Suppressor macrophage (primary cell): ENCODE measurements around the gene MIDN.

Experiments
- DNase-seq, 4 experiments: peaks; one replicate each; pipeline ENCODE4 v3.0.0-alpha.2; 2020 to 2022

MIDN gene

DNA sequence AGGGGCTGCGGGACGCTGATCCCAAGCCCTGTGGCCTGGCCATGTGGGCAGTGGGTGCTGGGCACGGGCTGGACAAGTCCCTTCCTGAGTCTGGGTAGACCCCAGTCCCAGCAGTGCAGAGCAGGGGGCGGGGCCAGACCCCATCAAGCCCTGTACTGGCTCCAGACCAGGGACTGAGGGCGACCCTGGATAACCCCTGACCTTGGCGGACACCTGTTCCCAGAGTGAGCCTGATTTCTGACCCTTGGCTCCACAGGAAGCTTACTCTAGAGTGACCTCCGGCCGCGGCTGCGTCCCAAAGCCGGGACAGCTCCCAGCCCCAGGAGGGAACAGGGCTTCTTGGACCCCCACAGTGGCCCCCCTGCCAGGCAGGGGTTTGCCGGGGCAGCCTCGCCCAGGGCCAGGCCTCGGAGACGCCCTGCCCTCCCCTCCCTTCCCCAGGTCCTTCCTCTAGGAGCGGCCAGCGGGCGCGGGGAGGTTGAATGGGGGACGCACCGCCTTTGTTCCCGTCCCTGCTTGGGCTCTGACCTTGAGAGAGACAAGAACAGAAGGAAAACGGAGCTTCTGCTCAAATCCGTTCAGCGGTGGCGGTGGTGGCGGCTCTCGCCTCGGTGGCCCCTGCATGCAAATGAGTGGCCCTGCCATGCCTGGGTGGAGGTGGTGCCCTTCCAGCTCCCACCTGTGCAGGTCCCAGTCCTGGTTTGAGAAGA, 35.0 kb downstream of the MIDN start:
- no peak for DNase-seq

DNA sequence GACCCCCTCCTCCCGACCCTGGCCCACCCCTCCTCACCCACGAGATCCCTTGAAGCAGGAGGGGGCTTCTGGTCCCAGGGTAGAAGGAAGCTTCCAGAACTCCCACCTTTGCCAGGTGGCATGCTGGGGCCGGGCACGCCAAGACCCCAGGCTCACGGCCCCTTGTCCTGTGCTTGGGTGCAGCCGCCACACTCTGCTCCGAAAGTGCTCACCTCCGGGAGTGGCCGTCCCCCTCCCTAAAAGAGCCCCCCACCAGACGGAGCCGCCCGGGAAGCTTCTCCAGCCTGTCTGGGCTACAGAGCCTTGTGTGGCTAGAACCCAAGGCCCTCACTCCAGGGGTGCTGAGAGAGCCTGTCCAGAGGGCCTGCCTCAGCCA, 35.5 kb downstream of the MIDN start:
- no peak for DNase-seq

DNA sequence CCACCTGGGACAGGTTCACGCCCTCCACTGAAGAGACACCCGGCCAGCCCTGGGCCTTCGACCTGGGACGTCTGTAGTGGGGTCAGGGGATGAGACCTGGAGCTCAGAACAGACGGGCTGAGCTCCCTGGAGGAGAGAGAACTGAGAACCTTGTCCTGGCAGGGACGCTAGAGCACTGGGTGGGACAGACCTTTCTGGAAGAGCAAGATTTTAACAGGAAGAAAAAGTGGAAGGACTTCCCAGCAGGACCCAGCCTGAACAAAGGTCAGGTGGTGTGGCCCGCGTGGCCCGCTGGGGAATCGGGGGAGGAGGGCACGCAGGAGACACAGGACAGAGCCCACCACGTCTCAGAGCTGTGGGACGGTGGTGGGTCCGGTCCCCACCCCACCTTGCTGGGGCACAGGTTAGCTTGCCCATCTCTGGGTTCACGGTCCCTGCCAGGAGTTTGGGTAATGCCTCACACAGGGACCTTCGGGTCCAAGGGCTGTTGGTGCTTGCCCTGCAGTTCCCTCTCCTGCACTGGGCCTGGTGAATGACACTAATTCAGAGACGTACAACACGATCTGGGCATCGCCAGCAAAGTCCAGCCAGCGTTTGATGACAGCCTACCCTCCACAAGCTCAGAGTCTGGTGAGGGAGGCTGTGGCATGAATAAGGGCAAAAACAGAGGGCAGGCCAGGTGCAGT, 36.1 kb downstream of the MIDN start:
- no peak for DNase-seq

DNA sequence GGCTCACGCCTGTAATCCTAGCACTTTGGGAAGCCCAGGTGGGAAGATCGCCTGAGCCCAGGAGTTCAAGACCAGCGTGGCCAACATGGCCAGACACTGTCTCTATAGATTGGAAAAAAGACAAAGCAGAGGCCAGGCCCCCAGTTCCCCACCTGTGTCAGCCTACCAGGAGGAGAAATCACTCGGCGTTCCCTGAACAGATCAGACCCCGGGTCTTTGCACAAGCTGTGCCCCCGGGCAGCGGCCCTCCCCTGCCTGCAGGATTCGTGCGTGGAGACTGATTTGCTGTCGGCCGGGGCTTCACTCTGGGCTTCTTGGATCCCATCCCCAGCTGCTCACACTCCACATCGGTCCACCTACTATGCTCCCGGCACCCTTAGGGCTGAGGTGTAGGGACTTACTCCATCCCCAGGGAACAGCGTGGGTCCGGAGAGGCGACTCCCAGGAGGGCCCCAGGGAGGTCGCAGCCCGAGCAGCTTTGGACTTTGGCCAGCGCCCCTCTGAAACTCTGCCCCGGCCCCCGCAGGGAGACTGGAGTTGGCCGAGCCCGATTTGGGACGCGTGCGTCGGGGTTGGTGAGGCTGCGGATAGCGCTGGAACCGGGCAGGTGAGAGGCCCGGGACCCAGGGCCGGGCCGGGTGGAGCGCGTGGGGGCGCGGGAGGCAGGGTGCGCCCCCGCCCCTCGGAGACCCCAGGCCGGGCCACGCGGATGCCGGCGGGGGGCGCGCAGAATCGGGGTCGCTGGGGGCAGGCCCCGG, 36.8 kb downstream of the MIDN start:
- DNase-seq: no peak

DNA sequence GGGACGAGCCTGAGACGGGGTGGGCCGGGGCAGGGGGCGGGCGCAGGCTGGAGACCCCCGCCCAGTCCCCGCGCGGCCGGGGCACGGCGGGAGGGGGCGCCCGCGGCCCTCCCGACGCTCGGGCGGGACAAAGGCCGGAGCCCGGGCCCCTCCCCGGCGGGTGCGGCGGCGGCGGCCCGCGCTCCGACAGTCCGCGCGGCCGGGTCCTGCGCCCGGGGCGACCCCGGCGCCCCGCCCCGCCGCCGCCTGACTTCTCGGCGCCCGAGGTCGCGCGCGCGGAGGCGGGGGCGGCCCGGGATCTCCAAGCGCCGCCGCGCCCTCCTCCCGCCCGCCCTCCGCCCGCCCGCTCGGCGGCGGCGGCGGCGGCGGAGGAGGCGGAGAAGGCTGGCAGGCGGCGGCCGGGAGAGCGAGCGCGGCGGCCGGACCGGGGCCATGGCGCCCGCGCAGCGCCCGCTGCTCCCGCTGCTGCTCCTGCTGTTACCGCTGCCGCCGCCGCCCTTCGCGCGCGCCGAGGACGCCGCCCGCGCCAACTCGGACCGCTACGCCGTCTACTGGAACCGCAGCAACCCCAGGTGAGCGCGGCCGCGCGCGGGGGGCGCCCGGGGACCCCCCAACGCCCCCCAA, 37.5 kb downstream of the MIDN start, which contains the start of gene EFNA2:
Gene EFNA2 (plus strand): TSS at position 137 of the 624 bp plus-strand sequence. CDS start 296 bp downstream, at position 433.
- DNase-seq: peak in 1 of 4 experiments; percentile 46

DNA sequence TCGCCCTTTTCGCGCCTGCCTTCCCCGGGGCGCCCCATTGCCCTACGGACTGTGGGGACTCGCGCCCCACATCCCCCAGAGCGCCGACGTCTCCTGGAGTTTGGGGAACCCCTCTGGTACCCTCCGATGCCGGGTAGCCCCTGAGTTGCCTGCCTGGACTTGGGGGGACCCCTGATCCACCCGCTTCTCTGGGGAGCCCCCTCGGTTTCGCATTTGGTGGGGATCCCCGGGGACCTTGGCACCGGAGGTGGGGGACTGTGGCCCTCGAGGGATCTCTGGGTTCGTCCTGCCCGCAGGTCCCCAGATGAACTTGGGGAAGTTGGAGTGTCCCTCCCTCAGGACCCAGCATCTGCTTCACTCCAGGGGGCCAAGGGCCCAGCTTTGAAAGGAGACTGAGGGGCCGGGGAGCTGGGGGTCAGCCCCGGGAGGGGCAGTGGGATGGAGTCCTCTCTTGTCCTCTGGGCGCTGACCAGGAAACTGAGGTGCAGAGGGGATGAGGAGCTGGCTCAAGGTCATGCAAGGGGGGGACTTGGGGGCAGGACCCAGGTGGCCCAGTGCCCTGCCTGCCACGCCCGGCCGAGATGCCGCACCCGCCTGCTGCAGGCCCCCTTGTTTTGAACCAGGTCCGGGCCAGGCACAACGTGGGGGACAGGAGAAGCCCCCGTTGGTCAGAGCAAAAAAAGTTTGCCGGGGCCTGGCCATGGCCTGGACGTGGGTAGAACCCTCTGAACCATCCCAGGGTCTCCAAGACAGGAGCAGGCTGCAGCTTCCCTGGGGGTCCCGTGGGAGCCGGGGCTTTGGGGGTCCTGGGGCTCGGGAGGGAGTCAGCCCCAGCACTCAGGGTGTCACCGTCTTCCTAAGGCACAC, 38.3 kb downstream of the MIDN start:
- no peak for DNase-seq

DNA sequence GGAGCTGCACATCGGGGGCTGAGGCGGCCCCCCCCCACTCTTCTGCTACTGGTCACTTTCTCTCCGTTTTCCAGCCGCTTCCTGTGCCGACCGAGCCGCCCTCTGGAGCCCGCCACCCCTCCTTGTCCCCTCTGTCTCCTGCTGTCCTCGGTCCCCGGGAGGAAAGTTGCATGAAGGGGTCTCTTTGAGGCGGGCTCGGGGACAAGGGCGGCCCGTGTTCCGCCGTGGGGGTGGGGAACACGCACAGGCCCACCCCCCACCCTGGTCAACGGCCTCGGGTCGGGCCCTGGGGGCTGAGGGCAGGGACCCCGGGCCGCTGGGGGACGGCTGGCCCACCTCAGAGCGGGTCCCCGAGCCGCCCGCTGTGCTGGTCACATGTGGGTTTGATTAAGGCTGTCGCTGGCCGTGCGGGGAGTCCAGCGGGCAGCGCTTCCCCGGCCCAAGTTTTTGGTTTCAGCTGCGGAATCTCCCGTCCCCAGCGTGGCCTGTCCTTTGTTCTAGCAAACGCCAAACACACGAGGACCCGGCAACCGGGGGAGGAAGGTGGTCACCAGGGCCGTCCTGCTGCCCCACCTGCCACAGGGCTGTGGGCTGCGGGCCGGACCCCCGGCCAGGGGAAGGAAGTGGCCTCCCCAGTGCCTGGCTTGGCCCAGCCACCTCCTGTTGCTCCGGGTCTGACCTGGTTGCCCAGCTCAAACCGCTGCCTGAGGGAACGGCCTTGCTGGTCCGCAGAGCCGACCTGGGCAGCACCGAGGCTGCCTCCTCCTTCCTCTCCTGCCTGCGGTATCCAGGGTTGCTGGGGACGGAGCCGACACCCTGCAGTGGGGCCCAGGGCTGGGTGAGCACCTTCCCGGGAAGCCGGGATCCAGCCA, 39.2 kb downstream of the MIDN start:
- DNase-seq: no peak

DNA sequence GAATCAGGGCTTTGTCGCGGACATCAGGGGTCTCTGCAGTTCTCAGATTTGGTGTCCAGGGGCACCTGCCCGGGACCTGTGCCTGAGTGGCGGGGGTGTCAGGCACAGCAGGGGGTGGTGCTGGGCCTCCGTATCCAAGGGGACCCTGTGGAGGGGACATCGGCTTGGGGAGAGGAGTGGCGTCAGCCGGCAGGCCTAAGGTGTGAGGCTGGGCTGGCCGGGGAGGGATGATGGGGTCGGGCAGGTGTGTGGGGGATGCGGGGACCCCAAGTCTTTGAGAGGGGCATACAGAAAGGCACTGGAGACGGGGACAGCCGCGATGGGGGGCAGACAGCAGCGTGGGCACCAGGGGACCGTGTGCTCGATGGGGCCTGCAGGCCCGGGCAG, 39.8 kb downstream of the MIDN start:
- no peak for DNase-seq

DNA sequence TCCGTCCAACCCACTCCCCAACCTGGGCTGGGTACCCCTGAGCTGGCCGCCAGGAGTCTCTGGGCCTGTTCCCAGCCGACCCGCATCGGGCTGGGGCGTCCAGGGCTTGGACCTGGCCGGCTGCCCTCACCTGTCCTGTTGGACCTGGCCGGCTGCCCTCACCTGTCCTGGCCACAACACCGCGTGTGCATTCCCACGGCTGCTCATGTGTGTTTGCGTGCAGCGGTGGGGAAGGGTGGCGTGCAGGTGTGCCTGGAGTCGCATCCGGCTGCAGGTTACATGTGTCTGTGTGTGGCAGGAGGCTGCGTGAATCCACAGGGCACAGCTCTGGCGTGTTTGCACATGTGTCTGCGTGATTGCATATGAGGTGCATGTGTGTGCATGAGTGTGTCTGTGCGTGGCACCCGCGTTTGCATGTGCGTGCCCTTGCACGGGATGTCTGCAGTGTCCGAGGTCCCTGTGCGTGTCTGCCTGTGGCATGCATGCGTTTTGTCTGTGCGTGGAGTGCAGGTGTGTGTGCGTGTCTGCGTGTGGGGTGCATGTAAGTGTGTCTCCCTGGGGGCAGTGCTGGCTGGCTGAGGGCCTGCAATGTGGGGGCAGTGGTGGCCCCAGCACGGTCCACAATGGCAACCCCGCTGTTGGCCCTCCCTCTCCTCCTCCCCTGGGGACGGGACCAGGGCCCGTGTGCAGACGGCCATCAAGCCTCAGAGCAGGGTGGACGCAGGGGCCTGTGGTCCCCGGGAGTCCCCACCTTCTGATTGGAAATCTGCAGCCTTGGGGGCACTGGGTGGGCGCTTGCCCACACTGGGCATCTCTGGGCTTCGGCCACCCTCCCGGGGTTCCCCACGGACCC, 40.7 kb downstream of the MIDN start:
- no peak for DNase-seq

DNA sequence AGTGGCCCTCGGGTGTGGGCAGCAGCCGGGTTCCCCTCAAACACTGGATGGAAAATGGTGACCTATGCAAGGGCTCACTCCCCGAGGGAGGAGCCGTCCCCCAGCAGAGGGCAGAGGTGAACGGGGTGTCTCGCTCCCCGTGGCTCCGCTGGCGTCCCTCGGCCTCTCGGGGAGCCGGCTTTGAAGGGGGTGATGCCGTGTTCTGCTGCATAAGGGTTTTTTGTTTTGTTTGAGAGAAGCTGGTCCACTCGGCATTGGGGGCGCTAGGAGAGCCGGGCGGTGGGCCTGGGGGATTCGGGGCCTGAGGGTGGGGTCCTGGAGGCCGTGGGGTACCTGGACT, 41.3 kb downstream of the MIDN start:
- no peak for DNase-seq

DNA sequence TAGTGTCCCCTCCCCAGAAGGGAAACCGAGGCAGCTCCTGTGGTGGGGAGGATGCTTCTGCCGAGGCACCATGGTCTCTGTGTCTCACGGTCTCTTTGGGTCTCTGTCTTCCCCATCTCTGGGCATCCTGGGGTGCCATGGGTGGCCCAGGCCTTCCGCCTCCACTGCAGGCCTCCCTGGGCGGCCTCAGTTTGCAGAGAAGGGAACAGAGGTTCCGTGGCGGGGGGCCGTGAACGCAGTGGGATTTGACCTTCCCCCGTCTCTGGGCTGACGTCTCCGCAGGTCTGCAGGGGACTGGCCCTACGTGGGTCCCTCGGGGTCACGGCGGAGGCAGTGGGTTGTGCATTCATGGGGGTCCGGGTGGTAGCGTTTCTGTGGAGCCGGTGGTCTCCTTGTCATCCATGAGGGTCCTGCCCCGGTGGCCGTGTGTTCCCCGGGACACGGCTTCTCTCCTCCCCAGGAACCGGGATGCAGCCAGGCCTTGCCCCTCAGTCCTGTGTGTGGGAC, 41.9 kb downstream of the MIDN start:
- no peak for DNase-seq

DNA sequence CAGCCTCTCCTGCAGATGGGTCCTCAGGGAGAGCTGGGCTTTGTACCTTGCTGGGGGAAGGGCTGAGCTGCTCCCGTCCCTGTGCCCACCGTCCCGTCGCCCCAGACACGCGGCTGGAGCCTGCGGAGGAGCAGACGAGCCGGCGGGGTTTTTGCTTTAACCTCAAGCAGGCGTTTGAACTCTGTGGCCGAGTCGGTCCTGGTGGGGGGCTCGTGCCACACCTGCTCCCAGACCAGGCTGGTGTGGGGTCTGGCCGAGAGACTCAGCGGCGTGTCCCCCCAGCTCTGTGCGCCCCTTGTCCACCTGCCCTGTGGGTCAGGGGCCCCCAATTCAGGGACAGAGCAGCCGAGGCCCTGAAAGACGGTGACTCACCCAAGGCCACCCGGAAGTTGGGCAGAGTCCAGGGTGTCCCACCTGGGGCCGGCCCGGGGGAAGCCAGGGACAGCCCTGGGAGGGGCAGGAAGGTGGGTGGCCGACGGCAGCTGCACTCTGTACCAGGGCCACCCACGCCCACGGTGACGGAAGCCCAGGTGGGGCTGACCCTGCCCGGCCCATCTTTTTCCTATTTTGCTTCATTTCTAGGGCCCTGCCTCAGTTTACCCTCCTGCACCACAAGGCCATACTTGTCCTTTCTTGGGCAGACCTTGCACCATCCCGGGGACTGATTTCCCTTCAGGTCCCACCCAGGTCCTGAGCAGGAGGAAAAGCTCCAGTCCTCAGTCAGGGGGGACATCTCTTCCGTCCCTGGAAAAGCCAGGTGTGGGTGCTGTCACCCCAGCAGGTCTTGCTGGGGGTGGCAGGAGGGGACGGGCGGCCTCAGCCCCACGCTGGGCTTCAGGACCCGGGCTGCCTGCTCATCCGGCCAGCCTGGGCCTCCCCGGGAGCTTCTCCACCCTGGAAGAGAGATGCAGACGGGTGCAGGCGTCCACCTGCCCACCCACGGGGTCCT, 42.6 kb downstream of the MIDN start:
- no peak for DNase-seq

DNA sequence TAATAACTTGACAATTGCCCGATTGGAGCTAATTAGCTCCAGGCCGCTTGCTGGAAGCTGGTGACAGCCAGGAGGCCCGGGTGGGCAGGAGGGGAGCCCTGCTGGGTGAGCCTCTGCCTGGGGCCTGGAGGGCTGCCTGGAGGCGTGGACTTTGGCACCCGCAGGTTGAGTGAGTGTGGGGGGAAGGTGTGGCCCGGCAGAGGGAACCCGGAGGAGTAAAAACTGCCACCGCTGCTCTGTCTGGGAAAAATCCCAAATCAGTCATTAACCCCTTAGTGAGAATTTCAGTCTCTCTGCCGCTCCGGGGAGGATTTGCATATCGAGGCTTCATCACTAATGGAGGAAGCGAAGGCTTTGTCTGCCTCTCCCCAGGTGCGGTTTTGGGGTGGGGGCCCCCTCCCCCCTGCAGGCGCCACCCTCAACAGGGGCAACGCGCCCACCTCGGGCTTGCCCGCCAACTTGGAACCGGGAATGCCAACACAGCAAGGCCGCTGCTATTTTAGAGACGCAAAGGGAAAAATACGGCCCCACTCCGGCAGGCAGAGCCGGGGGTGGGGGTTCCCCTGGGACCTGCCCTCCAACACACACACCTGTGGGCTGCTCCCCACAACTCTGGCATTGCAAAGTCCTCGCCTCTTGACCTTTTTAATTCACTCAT, 43.5 kb downstream of the MIDN start:
- no peak for DNase-seq

DNA sequence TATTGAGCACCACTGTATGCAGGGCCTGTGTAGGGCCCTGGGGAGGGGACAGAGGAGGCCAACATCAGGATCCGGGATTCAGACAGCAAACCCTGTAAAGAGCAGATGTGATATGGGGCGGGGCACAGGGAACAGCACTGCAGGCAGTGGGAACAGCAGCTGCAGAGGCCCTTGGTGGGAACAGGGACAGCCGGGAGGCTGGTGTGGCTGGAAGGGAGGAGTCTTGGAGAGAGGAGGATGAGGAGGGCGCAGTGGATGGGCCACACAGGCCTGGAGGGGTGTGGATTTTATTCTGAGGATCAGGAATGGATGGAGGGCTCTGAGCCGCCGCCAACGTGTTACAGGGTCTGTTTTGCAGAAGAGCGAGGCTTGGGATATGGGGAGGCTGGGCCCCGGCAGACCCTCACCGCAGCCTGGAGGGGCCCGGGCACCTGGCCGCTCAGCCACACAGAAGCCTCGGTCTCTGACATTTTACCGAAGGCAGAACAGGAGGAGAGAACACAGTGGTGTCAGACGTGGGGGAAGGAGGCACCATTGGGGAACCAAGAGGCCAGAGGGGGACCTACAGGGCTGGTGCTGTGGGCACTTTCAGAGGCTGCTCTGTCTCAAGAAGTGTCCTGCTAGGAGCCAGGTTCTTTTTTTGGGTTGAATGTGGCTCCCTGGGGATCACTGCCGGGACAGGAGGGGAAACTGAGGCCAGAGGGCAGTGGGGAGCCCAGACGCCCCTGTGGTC, 44.2 kb downstream of the MIDN start:
- DNase-seq: no peak

DNA sequence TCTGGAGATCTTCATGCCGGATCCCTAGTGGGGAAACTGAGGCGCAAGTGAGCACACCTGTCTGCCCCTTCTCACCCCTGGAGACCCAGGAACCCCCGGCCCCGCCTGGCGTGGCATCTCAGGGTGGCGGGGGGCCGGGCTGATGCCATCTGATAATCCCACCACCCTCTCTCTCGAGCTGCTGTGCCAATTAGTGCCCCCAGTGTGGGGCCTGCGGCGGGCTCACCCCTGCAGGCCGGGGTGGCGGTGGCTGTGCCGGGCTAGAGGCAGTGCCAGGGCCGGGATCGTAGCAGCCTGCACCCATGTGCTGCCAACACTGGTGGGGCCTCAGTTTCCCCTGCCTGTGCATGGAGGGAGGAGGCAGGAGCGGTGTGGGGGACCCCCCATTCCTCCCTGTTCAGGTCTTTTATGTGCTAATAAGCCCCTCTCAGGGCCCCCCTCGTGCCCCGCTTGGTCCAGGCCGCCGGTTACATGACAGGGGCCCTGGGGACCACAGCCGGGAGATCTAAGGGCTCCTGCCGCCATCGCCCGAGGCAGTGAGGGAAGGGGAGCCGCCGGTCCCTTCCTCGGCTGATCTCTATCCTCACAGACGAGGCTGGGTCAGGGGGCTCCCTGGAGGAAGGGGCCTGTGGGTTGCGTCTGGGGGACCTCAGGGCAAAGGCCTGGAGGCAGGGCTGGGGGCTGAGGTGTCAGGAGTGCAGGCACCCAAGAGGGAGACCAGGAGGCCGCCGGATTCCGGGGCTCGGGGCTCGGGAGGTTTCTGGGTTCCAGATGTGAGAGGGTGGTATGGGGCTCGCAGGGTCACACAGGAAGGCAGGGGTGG, 45.6 kb downstream of the MIDN start:
- DNase-seq: no peak

DNA sequence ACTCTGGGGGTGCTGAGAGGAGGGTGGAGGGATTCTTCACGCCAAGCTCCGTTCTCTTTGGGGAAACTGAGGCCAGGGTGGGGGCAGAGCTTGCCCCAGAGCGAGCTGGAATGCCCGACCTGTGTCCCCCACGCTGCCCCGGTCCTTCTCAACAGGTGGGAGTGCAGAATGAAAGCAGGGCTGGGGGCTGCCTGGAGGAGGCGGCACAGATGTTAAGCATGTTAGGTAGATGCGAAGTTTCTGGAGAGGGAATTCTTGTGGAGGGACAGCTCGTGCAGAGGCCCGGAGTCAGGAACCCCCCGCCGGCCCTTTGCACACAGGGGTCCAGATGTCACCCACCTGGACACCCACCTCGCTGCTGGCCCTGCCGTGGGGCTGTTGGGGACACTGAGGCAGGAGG, 46.3 kb downstream of the MIDN start:
- no peak for DNase-seq
